DND-41 (cell line): ENCODE results near the gene PLEKHG5.

ENCODE experiments used
- EZH2 ChIP-seq: IDR thresholded peaks from 3 replicates; pipeline ENCODE4 v1.6.1; 2012; ENCODE audit warnings: borderline replicate concordance, low read depth, mild to moderate bottlenecking, moderate library complexity, low read length, inconsistent platforms; ENCODE audit not compliant: severe bottlenecking
- TF ChIP-seq, protein P1 (sequence below): IDR thresholded peaks from 2 replicates; pipeline ENCODE4 v1.5.1; 2012; ENCODE audit warnings: borderline replicate concordance, low read length, moderate library complexity, mild to moderate bottlenecking; ENCODE audit not compliant: poor library complexity, severe bottlenecking; ENCODE audit errors: extremely low read depth

DNA sequence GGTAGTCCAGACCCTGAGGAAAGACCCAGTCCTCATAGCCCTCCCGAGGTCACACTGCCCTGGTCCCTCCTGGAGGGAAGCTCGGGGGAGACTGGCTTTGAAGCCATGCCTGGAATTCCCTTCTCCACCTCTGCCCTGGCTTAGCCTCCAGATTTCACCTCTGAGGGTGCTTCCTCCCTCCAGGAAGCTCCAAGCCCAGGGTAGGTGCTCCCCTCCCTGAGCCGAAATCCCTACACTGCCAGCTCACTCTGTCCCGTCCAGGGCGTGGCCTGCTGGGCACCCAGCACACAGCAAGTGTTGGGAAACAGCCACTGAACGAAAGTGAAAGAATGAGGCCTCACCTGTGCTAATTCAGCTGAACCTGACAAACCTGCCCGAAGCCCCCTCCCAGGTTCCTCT, 19.5 kb downstream of the PLEKHG5 start:
- TF ChIP-seq, protein P1, sequence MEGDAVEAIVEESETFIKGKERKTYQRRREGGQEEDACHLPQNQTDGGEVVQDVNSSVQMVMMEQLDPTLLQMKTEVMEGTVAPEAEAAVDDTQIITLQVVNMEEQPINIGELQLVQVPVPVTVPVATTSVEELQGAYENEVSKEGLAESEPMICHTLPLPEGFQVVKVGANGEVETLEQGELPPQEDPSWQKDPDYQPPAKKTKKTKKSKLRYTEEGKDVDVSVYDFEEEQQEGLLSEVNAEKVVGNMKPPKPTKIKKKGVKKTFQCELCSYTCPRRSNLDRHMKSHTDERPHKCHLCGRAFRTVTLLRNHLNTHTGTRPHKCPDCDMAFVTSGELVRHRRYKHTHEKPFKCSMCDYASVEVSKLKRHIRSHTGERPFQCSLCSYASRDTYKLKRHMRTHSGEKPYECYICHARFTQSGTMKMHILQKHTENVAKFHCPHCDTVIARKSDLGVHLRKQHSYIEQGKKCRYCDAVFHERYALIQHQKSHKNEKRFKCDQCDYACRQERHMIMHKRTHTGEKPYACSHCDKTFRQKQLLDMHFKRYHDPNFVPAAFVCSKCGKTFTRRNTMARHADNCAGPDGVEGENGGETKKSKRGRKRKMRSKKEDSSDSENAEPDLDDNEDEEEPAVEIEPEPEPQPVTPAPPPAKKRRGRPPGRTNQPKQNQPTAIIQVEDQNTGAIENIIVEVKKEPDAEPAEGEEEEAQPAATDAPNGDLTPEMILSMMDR, result no peak
- TF ChIP-seq EZH2, result no peak
